Medulla oblongata (tissue), 1 donor: ENCODE measurements around the gene HIF1AN.

Experiments
- DNase-seq: peaks from one replicate; pipeline ENCODE4 v3.0.0-alpha.2; 2015; ENCODE audit errors: extremely low spot score

The HIF1AN gene

GRCh38 chr10:100522107-100522801, 13.5 kb upstream of the HIF1AN start:
- DNase-seq: no peak

GRCh38 chr10:100522945-100523344, 12.8 kb upstream of the HIF1AN start:
- no peak for DNase-seq

- no peak for DNase-seq
Observed at GRCh38 chr10:100524206-100524605, 11.5 kb upstream of the HIF1AN start.

GRCh38 chr10:100524638-100525037, 11.1 kb upstream of the HIF1AN start:
- DNase-seq: no peak

GRCh38 chr10:100528123-100528886, 7.4 kb upstream of the HIF1AN start:
- no peak for DNase-seq

- no peak for DNase-seq
Observed at GRCh38 chr10:100528921-100529474, 6.7 kb upstream of the HIF1AN start.

- peak; percentile 94 for DNase-seq
Observed at GRCh38 chr10:100529475-100530298, 6.1 kb upstream of the HIF1AN start, which contains the start of gene NDUFB8. NDUFB8 (minus strand) TSS chr10:100529871; CDS start chr10:100529851, 20 bp downstream.

GRCh38 chr10:100531761-100532160, 4.0 kb upstream of the HIF1AN start:
- no peak for DNase-seq

GRCh38 chr10:100534726-100535125, 1.0 kb upstream of the HIF1AN start:
- no peak for DNase-seq

GRCh38 chr10:100535338-100535714, 417 bp upstream of the HIF1AN start:
- no peak for DNase-seq

GRCh38 chr10:100537475-100537874, 1.7 kb downstream of the HIF1AN start:
- DNase-seq: no peak

- no peak for DNase-seq
Observed at GRCh38 chr10:100544950-100545349, 9.2 kb downstream of the HIF1AN start.

- DNase-seq: no peak
Observed at GRCh38 chr10:100551196-100551595, 15.5 kb downstream of the HIF1AN start.

GRCh38 chr10:100551738-100552137, 16.0 kb downstream of the HIF1AN start:
- DNase-seq: no peak

GRCh38 chr10:100553929-100554328, 18.2 kb downstream of the HIF1AN start:
- DNase-seq: no peak

GRCh38 chr10:100554902-100555301, 19.2 kb downstream of the HIF1AN start:
- DNase-seq: no peak

- no peak for DNase-seq
Observed at GRCh38 chr10:100560248-100560647, 24.5 kb downstream of the HIF1AN start.

GRCh38 chr10:100561005-100561404, 25.3 kb downstream of the HIF1AN start:
- DNase-seq: no peak

GRCh38 chr10:100562008-100562672, 26.4 kb downstream of the HIF1AN start:
- peak; percentile 75 for DNase-seq

- no peak for DNase-seq
Observed at GRCh38 chr10:100565206-100565985, 29.7 kb downstream of the HIF1AN start.

- no peak for DNase-seq
Observed at GRCh38 chr10:100566561-100566960, 30.8 kb downstream of the HIF1AN start.
